ENCODE results near the gene NTRK2.
A peak's percentile ranks its signal among the peaks of the same experiment; 100 is the strongest.

The NTRK2 gene

DNA sequence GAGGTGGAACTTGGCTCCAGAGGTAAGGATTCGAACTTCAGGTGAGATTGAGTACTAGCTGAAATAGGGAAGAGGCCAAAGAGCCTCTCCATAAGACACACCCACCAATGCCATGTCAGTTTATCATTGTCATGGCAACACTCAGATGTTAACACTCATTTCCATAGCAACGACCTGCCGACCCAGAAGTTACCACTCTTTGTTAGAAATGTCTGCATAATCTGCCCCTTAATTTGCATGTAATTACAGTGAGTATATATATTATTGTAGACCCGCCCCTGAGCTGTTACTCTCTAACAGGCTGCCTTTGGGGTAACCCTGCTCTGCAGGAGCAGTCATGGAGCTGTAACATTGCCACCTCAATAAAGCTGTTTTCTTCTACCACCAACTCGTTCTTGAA lies 10.2 kb upstream of the NTRK2 start:
- TF ChIP-seq CREB1 (IDR thresholded peaks at IDR 0.05; ENCODE audit: low read depth): no peak
- TF ChIP-seq, protein P1, sequence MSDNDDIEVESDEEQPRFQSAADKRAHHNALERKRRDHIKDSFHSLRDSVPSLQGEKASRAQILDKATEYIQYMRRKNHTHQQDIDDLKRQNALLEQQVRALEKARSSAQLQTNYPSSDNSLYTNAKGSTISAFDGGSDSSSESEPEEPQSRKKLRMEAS (IDR thresholded peaks at IDR 0.05): no peak

DNA sequence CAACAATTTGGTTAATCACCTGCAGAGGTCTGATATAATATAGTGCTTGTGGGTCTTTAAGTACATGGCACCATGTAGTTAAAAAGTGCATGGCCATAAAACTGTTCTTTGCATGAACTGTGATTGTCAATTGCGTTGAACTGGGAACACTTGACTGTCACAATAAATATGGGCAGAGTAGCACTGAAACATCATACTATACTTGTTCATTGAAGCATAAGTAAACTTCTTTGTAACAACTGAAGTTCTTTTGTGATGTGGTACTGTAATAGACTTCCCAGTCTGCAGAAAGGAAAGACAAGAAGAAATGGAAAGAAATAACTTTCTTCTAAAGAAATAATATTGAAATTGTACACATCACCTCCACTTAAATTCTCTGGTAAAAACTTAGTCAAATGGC lies 9.8 kb upstream of the NTRK2 start:
- no peak for TF ChIP-seq YY1 (IDR thresholded peaks at IDR 0.05; ENCODE audit: low read depth)
- TF ChIP-seq TEAD4 (IDR thresholded peaks at IDR 0.05): no peak
- TF ChIP-seq, protein P1 (IDR thresholded peaks at IDR 0.05): no peak
- TF ChIP-seq, protein P2, sequence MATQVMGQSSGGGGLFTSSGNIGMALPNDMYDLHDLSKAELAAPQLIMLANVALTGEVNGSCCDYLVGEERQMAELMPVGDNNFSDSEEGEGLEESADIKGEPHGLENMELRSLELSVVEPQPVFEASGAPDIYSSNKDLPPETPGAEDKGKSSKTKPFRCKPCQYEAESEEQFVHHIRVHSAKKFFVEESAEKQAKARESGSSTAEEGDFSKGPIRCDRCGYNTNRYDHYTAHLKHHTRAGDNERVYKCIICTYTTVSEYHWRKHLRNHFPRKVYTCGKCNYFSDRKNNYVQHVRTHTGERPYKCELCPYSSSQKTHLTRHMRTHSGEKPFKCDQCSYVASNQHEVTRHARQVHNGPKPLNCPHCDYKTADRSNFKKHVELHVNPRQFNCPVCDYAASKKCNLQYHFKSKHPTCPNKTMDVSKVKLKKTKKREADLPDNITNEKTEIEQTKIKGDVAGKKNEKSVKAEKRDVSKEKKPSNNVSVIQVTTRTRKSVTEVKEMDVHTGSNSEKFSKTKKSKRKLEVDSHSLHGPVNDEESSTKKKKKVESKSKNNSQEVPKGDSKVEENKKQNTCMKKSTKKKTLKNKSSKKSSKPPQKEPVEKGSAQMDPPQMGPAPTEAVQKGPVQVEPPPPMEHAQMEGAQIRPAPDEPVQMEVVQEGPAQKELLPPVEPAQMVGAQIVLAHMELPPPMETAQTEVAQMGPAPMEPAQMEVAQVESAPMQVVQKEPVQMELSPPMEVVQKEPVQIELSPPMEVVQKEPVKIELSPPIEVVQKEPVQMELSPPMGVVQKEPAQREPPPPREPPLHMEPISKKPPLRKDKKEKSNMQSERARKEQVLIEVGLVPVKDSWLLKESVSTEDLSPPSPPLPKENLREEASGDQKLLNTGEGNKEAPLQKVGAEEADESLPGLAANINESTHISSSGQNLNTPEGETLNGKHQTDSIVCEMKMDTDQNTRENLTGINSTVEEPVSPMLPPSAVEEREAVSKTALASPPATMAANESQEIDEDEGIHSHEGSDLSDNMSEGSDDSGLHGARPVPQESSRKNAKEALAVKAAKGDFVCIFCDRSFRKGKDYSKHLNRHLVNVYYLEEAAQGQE (IDR thresholded peaks at IDR 0.05; ENCODE audit: low read depth): no peak

DNA sequence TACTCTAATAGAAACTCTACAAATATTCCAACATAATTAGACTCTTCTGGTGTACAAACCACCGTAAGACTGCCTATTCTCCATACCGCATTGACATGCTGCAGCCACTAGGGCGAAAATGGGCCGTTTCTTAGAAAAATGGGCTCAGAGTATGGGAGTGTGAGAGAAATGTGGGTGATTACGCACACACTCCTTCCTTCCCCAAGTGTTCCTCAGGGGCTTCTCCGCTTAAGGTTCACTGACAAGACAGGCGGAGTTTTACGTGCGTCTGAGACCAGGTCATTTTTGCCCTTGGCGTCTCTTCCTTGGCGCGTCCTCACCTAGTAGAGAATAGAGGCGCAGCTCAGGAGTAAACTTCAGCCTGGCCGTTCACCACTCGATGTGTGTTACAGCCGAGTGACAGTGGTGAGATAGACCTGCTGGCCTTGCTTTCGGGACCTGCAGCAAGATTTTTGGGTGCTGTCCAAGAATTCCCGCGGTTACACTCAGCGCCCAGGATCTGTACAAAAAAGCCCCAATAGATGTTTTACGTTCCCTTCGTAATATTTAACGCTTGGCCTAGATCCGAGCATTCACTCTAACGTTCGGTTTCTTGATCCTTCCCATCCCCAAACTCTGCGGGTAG lies 1.8 kb upstream of the NTRK2 start:
- TF ChIP-seq YY1 (IDR thresholded peaks at IDR 0.05; ENCODE audit: low read depth): no peak
- TF ChIP-seq FOXM1 (IDR thresholded peaks at IDR 0.05; ENCODE audit: borderline replicate concordance, low read depth): no peak
- no peak for TF ChIP-seq TCF12 (IDR thresholded peaks at IDR 0.05; ENCODE audit: low read depth)
- TF ChIP-seq EGR1 (IDR thresholded peaks at IDR 0.05): no peak
- TF ChIP-seq CEBPB (IDR thresholded peaks at IDR 0.05): no peak
- TF ChIP-seq ZBTB7A (IDR thresholded peaks at IDR 0.05; ENCODE audit: low read depth): no peak
- TF ChIP-seq TEAD4 (IDR thresholded peaks at IDR 0.05): no peak
- TF ChIP-seq, protein P3, sequence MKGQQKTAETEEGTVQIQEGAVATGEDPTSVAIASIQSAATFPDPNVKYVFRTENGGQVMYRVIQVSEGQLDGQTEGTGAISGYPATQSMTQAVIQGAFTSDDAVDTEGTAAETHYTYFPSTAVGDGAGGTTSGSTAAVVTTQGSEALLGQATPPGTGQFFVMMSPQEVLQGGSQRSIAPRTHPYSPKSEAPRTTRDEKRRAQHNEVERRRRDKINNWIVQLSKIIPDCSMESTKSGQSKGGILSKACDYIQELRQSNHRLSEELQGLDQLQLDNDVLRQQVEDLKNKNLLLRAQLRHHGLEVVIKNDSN (IDR thresholded peaks at IDR 0.05): no peak
- TF ChIP-seq TAF1 (IDR thresholded peaks at IDR 0.05; ENCODE audit: low read depth): no peak

GRCh38 chr9:84668196-84669012 lies 1.1 kb upstream of the NTRK2 start:
- TF ChIP-seq, protein P1 (IDR thresholded peaks at IDR 0.05): 0 out of 2 replicates have a peak, but pooled peaks have one; percentile 51
- no peak for TF ChIP-seq TAF1 (IDR thresholded peaks at IDR 0.05; ENCODE audit: low read depth)
- peak; percentile 53 for TF ChIP-seq RAD21 (IDR thresholded peaks at IDR 0.05; ENCODE audit: low read depth)
- TF ChIP-seq EP300 (IDR thresholded peaks at IDR 0.05; ENCODE audit: borderline replicate concordance): no peak
- no peak for TF ChIP-seq FOXM1 (IDR thresholded peaks at IDR 0.05; ENCODE audit: borderline replicate concordance, low read depth)
- no peak for TF ChIP-seq TCF12 (IDR thresholded peaks at IDR 0.05; ENCODE audit: low read depth)

- no peak for TF ChIP-seq NFIC (IDR thresholded peaks at IDR 0.05)
- TF ChIP-seq, protein P1 (IDR thresholded peaks at IDR 0.05): no peak
- TF ChIP-seq EP300 (IDR thresholded peaks at IDR 0.05; ENCODE audit: borderline replicate concordance): no peak
Observed at GRCh38 chr9:84669013-84669287, 579 bp upstream of the NTRK2 start.

DNA sequence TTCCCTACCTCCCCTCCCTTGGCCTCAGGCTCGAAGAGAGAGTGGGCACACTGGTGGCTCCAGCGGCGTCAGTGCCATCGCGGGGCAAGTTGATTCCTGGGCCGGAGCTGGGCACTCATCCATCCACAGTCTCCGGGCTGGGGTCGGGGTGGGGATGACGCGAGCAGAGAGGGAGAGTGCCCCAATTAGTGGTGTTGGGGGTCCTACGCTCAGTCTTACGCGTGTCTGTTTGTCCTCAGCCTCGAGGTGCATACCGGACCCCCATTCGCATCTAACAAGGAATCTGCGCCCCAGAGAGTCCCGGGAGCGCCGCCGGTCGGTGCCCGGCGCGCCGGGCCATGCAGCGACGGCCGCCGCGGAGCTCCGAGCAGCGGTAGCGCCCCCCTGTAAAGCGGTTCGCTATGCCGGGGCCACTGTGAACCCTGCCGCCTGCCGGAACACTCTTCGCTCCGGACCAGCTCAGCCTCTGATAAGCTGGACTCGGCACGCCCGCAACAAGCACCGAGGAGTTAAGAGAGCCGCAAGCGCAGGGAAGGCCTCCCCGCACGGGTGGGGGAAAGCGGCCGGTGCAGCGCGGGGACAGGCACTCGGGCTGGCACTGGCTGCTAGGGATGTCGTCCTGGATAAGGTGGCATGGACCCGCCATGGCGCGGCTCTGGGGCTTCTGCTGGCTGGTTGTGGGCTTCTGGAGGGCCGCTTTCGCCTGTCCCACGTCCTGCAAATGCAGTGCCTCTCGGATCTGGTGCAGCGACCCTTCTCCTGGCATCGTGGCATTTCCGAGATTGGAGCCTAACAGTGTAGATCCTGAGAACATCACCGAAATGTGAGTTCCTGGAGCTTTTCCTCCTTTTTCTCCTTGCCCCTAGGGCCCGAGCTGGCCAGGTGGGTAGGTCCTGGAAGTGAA lies 861 bp downstream of the NTRK2 start:
- TF ChIP-seq, protein P3 (IDR thresholded peaks at IDR 0.05): no peak
- TF ChIP-seq EGR1 (IDR thresholded peaks at IDR 0.05) (no peak), YY1 (IDR thresholded peaks at IDR 0.05; ENCODE audit: low read depth) (no peak), TEAD4 (IDR thresholded peaks at IDR 0.05) (no peak), CREB1 (IDR thresholded peaks at IDR 0.05; ENCODE audit: low read depth) (no peak), TCF12 (IDR thresholded peaks at IDR 0.05; ENCODE audit: low read depth) (no peak), CEBPB (IDR thresholded peaks at IDR 0.05) (no peak), EP300 (IDR thresholded peaks at IDR 0.05; ENCODE audit: borderline replicate concordance) (no peak)
- TF ChIP-seq, protein P1 (IDR thresholded peaks at IDR 0.05): no peak
- TF ChIP-seq, protein P2 (IDR thresholded peaks at IDR 0.05; ENCODE audit: low read depth): no peak

Measured in Ishikawa (cell line).